ENCODE data around the gene RPRML. TPM values are rescaled to one million over a fixed set of nuclear protein-coding genes. Genes with fewer than 3 reads are reported as not detected.

Gene RPRML
- total and polyA plus RNA-seq, 10 donors: not detected

- Histone ChIP-seq H3K4me3 (no peak overlapping the region), H3K27ac (no peak overlapping the region), H3K27me3 (replicated peaks in 1 of 7) (peaks cover 0 to 40% (median 27%) of the 10 kb centered on the region in 7 donors), H3K4me1 (peaks cover 17 to 26% (median 22%) of the 10 kb centered on the region in 6 donors), H3K36me3 (no peaks in the 10 kb centered on the region), H3K9me3 (no peaks in the 10 kb centered on the region)
- no peak for TF ChIP-seq POLR2A (IDR thresholded peaks at IDR 0.05)
- WGBS, 5 donors: 88 to 92% (median 90%) methylated on average over 6 of the region's 6 CpGs
- DNase-seq: no peak
- intact Hi-C loops (cut with DNase I; ENCODE audit: low total_unique reads): no loop called here
Observed at GRCh38 chr17:46982577-46982976, 3.5 kb upstream of the RPRML start.

GRCh38 chr17:46978489-46979146 is 435 bp downstream of the RPRML start:
- Histone ChIP-seq H3K36me3 (no peaks in the 10 kb centered on the region), H3K4me3 (peak overlapping the region; percentile 38 to 77 (median 54)), H3K27me3 (replicated peaks in 1 of 7) (peaks cover 0 to 58% (median 38%) of the 10 kb centered on the region in 7 donors), H3K27ac (no peak overlapping the region), H3K4me1 (peaks cover 17 to 25% (median 21%) of the 10 kb centered on the region in 6 donors), H3K9me3 (no peaks in the 10 kb centered on the region)
- WGBS, 5 donors: 1 to 3% (median 1%) methylated on average over 34 to 83 of the region's 83 CpGs
- intact Hi-C loops (cut with DNase I; ENCODE audit: low total_unique reads): no loop called here
- DNase-seq: no peak
- TF ChIP-seq CTCF (IDR thresholded peaks at IDR 0.05 in 8 of 11, conservative IDR thresholded peaks at IDR 0.05 in 3 of 11) (no peak), POLR2AphosphoS5 (IDR thresholded peaks at IDR 0.05) (peak in 1 of 3 donors; percentile 6)

DNA sequence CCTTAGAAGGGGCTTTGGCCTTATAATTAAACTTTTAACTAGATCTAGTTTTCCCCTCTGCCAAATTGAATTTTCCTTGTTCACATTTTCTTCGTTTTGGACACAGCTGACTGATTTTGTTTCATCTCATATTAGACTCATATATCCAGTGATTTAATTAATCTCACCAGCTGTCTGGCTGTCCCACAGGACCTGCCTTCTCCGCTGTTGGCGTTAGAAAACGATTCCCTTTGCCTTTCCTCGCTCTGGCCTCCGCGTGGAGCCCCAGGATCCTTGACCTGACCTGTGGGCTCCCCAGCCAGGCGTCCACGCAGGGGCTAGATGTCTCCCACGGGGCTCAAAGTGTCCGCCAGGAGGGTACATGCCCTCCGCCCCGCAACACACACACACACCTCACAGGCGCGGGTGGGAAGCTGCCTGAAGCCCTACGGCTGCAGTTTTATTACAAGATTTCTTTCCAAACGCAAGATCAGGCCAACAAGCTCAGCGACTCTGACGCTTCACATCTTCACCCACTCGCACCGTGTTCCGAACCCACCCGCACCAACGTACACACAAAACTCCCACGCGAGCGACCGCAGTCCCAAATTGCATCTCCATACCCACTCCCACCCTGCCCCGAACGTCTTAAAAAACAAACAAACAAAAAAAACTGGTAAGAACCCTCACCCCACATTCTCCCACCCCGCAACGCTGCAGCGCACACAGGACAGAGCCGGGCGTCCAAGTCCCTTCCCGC is 1.1 kb downstream of the RPRML start:
- no peak for TF ChIP-seq CTCF (IDR thresholded peaks at IDR 0.05 in 8 of 11, conservative IDR thresholded peaks at IDR 0.05 in 3 of 11)
- TF ChIP-seq POLR2AphosphoS5 (IDR thresholded peaks at IDR 0.05): no peak
- TF ChIP-seq POLR2A (IDR thresholded peaks at IDR 0.05): no peak
- Histone ChIP-seq H3K9me3 (no peaks in the 10 kb centered on the region), H3K27me3 (replicated peaks in 1 of 7) (peaks cover 0 to 58% (median 38%) of the 10 kb centered on the region in 7 donors), H3K36me3 (no peaks in the 10 kb centered on the region), H3K4me1 (peaks cover 17 to 25% (median 21%) of the 10 kb centered on the region in 6 donors), H3K4me3 (peak overlapping the region; percentile 38 to 77 (median 54)), H3K27ac (no peak overlapping the region)
- intact Hi-C loops (cut with DNase I; ENCODE audit: low total_unique reads): no loop called here
- WGBS, 5 donors: 24 to 37% (median 24%) methylated on average over 26 to 36 of the region's 36 CpGs
- DNase-seq: peak; percentile 56

GRCh38 chr17:46977348-46977747 is 1.7 kb downstream of the RPRML start:
- Histone ChIP-seq H3K36me3 (no peaks in the 10 kb centered on the region), H3K4me3 (no peak overlapping the region), H3K27me3 (replicated peaks in 1 of 7) (peaks cover 0 to 58% (median 38%) of the 10 kb centered on the region in 7 donors), H3K4me1 (peaks cover 17 to 25% (median 21%) of the 10 kb centered on the region in 6 donors), H3K27ac (no peak overlapping the region), H3K9me3 (no peaks in the 10 kb centered on the region)
- TF ChIP-seq POLR2AphosphoS5 (IDR thresholded peaks at IDR 0.05) (no peak), POLR2A (IDR thresholded peaks at IDR 0.05) (no peak), CTCF (IDR thresholded peaks at IDR 0.05 in 8 of 11, conservative IDR thresholded peaks at IDR 0.05 in 3 of 11) (no peak)
- peak; percentile 32 for DNase-seq
- WGBS, 5 donors: 46 to 57% (median 52%) methylated on average over 7 of the region's 7 CpGs
- intact Hi-C loops (cut with DNase I; ENCODE audit: low total_unique reads): no loop called here

Data from spleen (tissue), 11 donors.